Activated CD8-positive, alpha-beta T cell treated with anti-CD3 and anti-CD28 coated beads for 36 hours (primary cell): ENCODE measurements around the gene GRHL1. TPM values are rescaled to one million over a fixed set of nuclear protein-coding genes. Genes with fewer than 3 reads are reported as not detected.
"Not testable (repeated sequence)": the region's sequence is repeated elsewhere in the genome, so short reads cannot be mapped to it uniquely, and the experiment has no call there.

ENCODE experiments used
- ATAC-seq: fragments of 200-7000 bp; cut with Tn5 transposase; one replicate; pipeline ENCODE4 v1.10.0; 2021; ENCODE audit warnings: mild to moderate bottlenecking, moderate library complexity
- CTCF ChIA-PET: fragments of 350-600 bp; sonication (Branson Sonifier 250); formaldehyde crosslinking; loops from one replicate; lab custom pipeline; 2021; ENCODE audit warnings: antibody characterized with exemption; lab: Charles Lee
- POLR2A ChIA-PET: fragments of 350-600 bp; sonication (Branson Sonifier 250); formaldehyde crosslinking; loops from one replicate; lab custom pipeline; 2021; ENCODE audit warnings: antibody characterized with exemption; lab: Charles Lee
- DNase-seq: peaks from one replicate; pipeline ENCODE4 v3.0.0-alpha.2; 2020
- H3K27ac Mint-ChIP-seq: one replicate; pipeline ENCODE4 v1.8.0; 2021; ENCODE audit warnings: mild to moderate bottlenecking, mixed read lengths
- H3K27me3 Mint-ChIP-seq: one replicate; pipeline ENCODE4 v1.8.0; 2021; ENCODE audit warnings: mixed read lengths
- H3K36me3 Mint-ChIP-seq: one replicate; pipeline ENCODE4 v1.8.0; 2021; ENCODE audit warnings: low read depth, mixed read lengths
- H3K4me1 Mint-ChIP-seq: one replicate; pipeline ENCODE4 v1.8.0; 2021; ENCODE audit warnings: low read depth, mixed read lengths
- H3K4me3 Mint-ChIP-seq: one replicate; pipeline ENCODE4 v1.8.0; 2021; ENCODE audit warnings: mild to moderate bottlenecking, moderate library complexity, mixed read lengths
- H3K9me3 Mint-ChIP-seq: one replicate; pipeline ENCODE4 v1.8.0; 2021; ENCODE audit warnings: mixed read lengths
- CTCF ChIP-seq: fragments of 200-600 bp; IDR thresholded peaks from one replicate; pipeline ENCODE4 v1.8.0; 2022; ENCODE audit warnings: antibody characterized with exemption, mild to moderate bottlenecking
- intact Hi-C: fragments of 100-400 bp; cut with micrococcal nuclease; formaldehyde crosslinking; loops from one replicate; pipeline ENCODE4 v1.10.0; 2022
- total RNA-seq, 2 experiments: library from RNA; stranded (reverse); gene quantifications; one replicate each; pipeline ENCODE4 v1.2.3, GENCODE V29; 2021

Gene GRHL1
- total RNA-seq, 2 experiments from 2014 or later: 0.20 to 0.25 TPM

GRCh38 chr2:10012963-10013461 is 61.5 kb downstream of the GRHL1 start:
- no peak for TF ChIP-seq CTCF
- H3K9me3 Mint-ChIP-seq: peaks cover 4% of the 10 kb centered on the region
- POLR2A ChIA-PET: no interaction called here
- H3K27ac Mint-ChIP-seq: no peak overlapping the region
- no peaks in the 10 kb centered on the region for H3K36me3 Mint-ChIP-seq
- ATAC-seq: no peak
- DNase-seq: no peak
- CTCF ChIA-PET: no interaction called here
- H3K4me1 Mint-ChIP-seq: no peaks in the 10 kb centered on the region
- H3K27me3 Mint-ChIP-seq: peaks cover 2% of the 10 kb centered on the region
- intact Hi-C loops: no loop called here
- H3K4me3 Mint-ChIP-seq: no peak overlapping the region

- H3K27me3 Mint-ChIP-seq, ATAC-seq, intact Hi-C loops, H3K4me1 Mint-ChIP-seq, H3K27ac Mint-ChIP-seq, H3K9me3 Mint-ChIP-seq, H3K36me3 Mint-ChIP-seq, POLR2A ChIA-PET, DNase-seq, H3K4me3 Mint-ChIP-seq, CTCF ChIA-PET: not testable (repeated sequence)
These were observed 62.3 kb downstream of the GRHL1 start for GRCh38 chr2:10013651-10014417.

- H3K4me3 Mint-ChIP-seq: no peak overlapping the region
- ATAC-seq: no peak
- peaks cover 4% of the 10 kb centered on the region for H3K9me3 Mint-ChIP-seq
- H3K36me3 Mint-ChIP-seq: no peaks in the 10 kb centered on the region
- ChIA-PET CTCF (no interaction called here), POLR2A (no interaction called here)
- no peak for DNase-seq
- no peaks in the 10 kb centered on the region for H3K4me1 Mint-ChIP-seq
- H3K27me3 Mint-ChIP-seq: no peaks in the 10 kb centered on the region
- no peak overlapping the region for H3K27ac Mint-ChIP-seq
- TF ChIP-seq CTCF: no peak
- intact Hi-C loops: no loop called here
These were observed 63.1 kb downstream of the GRHL1 start for GRCh38 chr2:10014418-10015190.

GRCh38 chr2:10015376-10015989 is 64.0 kb downstream of the GRHL1 start:
- CTCF ChIA-PET, intact Hi-C loops, H3K9me3 Mint-ChIP-seq: not testable (repeated sequence)

GRCh38 chr2:10016001-10016801 is 64.7 kb downstream of the GRHL1 start:
- no peak overlapping the region for H3K4me3 Mint-ChIP-seq
- no peak overlapping the region for H3K27ac Mint-ChIP-seq
- H3K4me1 Mint-ChIP-seq: no peaks in the 10 kb centered on the region
- ATAC-seq (no peak), DNase-seq (no peak)
- TF ChIP-seq CTCF: no peak
- no peaks in the 10 kb centered on the region for H3K36me3 Mint-ChIP-seq
- no peaks in the 10 kb centered on the region for H3K27me3 Mint-ChIP-seq
- peaks cover 4% of the 10 kb centered on the region for H3K9me3 Mint-ChIP-seq
- intact Hi-C loops: no loop called here
- ChIA-PET CTCF (interaction anchor here (0.7 to 1.1 kb wide), 2 partner anchors 32 to 34 kb away, joined by 3 to 4 read pairs; no protein-coding TSS in a partner anchor), POLR2A (no interaction called here)

More at GRCh38 chr2:10015376-10015989, 64.0 kb downstream of the GRHL1 start:
- DNase-seq, H3K36me3 Mint-ChIP-seq, ATAC-seq, H3K4me1 Mint-ChIP-seq, H3K4me3 Mint-ChIP-seq, H3K27ac Mint-ChIP-seq, POLR2A ChIA-PET, H3K27me3 Mint-ChIP-seq: not testable (repeated sequence)
